ENCODE measurements around the gene EHD4.
A peak's percentile ranks its signal among the peaks of the same experiment; 100 is the strongest.

The EHD4 gene

DNA sequence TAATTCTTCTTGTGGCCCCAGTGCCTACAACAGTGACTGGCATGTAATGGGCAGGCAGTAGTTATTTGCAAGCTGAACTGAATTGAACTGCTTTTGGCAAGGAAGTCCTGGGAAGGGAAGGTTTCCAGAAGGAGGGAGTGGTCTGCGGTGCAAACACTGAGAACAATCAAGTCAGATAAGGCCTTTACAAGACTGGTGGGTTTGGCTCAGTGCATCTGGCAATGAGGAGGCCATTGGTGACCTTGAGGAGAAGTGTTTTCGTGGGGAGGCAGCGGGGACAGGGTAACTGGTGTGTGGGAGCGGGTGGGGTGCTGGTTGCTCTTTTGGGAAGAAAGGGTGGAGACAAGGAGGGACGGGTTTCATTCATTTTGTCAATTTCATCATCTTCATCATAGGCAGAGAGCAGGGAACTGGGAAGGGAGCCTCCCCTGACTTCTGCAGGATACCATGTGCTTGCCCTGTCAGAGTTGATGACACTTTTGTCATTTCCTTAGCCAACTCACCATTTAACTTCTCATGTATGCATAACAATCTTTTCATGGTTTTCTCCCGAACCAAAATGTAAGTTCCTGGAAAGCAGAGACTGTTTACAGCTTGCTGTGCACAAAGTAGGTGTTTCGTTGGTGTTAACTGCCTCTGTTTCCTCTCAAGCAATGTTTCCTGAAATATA is 8.4 kb upstream of the EHD4 start:
- no peak for DNase-seq (ENCODE audit: low read depth, low spot score)

DNA sequence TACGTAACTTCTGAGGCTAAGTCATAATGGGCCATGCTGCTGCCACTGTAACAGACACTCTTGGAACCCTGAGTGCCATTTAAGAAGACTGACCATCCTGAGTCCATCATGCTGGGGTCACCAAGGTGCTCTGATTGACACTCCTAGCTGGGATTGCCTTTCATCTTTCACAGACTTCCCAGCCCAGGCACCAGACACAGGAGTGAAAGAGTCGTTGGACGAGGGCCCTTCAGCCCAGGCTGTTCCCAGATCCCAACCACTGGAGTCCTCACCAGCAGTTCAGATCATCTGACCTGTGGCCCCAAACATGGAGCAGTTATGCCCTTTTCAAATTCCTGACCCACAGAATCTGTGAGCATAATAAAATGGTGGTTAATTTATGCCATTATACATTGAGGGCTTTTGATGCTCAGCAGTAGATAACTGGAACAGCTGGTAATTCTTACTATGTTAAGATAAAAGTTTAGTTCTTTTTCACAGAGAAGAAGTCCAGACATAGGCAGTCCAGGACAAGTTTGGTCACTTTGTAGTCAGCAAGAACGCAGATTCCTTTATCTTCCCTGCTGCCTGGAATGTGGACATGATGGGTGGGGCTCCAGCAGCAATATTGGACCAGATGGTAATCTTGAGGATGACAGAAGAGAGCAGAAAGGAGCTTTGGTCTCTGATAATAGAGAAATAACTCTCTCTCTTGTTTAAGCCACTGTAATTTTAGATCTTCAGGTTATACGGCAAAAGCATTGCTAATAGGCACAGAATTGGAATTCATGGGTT is 7.3 kb upstream of the EHD4 start:
- DNase-seq (ENCODE audit: low read depth, low spot score): no peak

DNA sequence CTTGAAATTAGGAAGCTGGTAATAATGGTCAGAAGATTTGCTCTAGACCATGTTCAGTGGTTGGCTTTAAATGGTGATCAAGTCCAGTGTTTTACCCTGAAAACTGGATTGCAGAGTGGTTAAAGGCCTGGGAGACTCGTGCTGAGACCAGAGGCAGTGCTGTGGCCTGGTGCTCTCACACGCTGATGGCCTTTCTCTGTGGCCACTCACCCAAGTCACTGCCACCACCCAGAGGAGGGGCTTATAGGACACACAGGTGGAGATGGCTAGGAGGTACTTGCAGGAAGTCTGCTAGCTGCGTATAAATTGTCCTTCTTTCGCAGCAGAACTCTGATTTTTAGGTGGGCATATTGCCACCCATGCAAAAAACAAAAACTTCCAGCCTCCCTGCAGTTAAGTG is 6.2 kb upstream of the EHD4 start:
- no peak for DNase-seq (ENCODE audit: low read depth, low spot score)

DNA sequence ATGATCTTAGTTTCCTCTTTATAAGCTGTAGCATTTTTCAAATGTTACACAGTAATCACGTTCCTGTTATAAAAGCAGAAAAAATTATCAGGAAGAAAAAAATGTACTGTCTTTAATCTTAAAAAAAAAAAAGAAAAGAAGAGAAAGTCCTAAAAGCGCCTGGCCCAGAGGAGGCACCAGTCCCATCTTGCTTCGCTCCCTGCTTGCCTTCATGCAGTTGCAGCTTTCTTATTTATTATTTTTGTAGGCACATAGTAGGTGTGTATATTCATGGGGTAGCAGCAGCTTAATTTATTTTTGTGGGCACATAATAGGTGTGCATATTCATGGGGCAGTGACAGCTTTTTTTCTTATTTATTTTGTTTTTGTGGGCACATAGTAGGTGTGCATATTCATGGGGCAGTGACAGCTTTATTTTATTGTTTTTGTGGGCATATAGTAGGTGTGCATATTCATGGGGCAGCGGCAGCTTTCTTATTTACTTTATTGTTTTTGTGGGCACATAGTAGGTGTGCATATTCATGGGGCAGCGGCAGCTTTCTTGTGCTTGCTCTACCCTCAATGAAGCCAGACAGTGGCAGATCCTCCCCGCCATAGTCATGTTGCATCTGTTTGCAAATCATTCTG is 5.5 kb upstream of the EHD4 start:
- DNase-seq (ENCODE audit: low read depth, low spot score): no peak

DNA sequence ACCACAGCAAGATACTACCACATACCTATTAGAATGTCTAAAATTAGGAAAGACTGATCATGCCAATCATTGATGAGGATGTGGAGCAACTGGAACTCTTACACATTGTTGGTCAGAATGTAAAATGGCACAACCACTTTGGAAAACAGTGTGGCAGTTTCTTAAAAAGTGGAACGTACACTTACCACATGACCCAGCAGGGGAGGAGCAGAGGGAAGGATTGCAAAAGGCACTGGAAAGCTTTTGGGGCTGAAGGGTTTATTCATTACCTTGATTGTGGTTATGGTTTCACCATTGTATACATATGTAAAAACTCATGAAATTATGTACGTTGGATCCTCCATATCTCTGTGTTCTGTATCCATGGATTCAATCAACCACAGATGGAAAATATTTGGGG is 3.3 kb upstream of the EHD4 start:
- DNase-seq (ENCODE audit: low read depth, low spot score): no peak

DNA sequence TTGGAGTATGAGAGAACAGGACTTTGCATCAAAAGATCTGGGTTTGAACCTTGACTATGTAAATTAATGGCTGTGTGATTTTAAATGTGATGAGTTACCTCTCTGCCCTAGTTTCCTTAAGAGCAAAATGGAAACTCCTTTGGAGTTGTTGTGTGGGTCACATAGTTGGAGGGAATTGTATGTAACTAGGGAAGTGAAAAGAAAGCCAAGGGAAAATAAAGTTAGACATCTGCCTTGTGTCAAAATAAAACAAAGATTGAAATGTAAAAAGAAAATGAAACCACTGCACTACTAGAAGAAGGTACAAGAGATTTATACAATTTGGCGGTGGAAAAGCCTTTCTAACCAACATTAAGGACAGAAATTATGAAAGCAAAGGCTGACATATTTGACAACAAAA is 1.7 kb upstream of the EHD4 start:
- no peak for DNase-seq (ENCODE audit: low read depth, low spot score)

DNA sequence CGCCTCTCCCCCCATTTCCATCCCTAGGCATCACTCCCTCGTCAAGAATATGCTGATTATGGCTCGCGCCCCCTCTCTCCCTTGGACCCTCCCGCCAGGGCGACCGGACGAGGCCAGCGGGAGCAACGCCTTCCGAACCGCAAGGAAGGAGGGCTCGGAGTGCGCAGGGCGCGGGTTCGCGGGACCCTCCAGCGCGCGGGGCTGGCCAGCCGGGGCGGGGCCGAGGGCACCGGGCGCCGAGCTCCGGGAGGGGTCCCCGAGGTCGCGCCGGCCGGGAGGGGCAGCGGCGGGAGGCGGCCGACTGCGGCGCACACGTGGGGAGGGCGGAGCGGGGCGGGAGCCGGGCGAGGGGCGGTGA is 483 bp downstream of the EHD4 start:
- DNase-seq (ENCODE audit: low read depth, low spot score): no peak

DNA sequence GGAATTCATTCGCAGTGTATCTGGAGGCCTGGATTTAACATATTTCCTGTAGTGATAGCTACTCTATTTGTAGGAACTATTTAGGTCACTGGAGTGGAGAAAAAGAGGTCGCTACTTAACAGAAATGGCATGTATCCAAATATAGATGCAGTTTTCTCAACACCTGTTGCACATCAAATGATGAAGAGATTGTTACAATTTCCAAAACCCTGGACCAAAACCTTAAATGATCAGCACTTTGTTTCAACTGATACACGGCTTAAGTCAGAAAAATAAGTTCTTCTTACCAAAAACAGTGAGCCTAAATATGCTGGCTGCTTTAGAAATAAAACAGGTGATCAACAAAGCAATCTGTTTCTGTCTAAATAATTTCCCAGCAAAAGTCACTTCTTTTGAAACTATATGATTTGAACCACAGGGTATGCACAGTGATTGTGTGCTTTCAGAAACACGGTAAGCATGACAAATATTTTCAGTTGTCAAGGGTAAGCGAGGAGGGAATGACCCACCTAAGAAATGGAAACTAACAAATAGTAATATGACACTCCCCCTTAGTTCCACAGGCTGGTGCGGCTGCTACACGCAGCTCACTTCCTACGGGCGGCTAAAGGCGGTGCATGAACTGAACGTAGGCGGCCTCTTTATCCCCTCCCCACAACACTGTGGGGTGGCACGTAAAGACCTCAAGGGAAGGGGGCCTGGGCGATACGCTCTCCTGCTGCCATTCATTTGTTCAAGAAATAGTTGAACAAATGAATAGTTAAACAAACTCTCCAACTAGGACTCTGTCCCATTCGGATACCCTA is 1.1 kb downstream of the EHD4 start:
- DNase-seq (ENCODE audit: low read depth, low spot score): peak; percentile 47

DNA sequence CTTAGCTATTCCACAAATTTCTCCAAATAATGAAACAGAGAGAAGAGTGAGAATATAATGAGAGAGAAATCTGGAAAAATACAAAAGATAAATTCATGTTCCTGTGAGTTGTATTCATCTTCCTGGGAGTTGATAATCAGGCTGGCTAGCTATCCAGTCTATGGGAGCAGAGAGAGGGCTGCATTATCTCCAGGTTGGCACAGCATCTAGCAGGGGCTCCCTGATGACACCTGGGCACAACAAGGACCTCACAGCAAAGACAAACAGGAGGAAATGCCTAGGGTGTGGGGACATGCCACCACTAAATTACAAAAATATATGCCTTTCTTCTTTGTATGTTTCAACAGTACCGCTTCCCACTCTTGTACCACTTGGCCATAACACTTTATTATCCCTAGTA is 1.9 kb downstream of the EHD4 start:
- DNase-seq (ENCODE audit: low read depth, low spot score): no peak

DNA sequence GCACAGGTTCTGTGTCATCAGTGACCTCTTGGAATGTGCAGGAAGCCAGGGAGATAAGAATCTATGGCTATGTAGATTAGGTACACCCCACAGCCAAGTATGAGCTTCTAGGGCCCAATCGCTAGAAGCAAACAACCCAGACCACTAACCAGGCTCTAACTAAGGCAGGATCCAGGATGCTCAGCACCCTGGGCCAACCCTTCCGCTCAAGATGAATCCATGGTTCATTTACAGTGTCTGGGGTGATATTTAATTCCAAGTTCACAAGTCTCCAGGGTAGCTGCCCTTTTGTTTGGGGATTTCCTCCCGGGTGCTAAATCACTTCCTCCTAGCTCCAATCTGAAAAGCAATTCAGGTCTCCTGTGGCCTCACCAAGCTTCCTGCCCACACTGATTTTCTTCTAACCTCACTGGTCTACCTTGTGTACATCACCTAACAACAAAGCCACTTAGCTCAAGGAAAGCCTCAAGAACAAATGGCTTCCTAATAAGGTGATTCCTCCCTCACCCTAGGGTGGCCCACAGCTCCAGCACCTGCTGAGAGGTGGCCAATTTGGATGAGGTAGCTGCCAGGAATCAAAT is 2.4 kb downstream of the EHD4 start:
- DNase-seq (ENCODE audit: low read depth, low spot score): no peak

DNA sequence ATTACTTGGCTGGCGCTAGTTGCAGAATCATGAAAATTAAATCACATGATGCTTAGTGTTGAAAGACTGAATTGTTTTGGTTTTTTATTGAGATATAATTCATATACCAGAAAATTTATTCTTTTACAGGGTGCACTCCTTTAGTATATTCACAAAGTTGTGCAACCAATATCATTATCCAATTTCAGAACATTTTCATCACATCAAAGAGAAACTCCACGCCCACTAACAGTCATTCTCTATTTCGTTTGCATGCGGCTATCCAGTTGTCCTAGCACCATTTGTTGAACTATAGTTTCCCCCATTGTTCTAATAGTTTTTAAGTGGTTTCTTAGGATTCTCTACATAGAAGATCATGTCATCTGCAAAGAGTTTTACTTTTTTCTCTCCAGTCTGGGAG is 3.7 kb downstream of the EHD4 start:
- DNase-seq (ENCODE audit: low read depth, low spot score): no peak

DNA sequence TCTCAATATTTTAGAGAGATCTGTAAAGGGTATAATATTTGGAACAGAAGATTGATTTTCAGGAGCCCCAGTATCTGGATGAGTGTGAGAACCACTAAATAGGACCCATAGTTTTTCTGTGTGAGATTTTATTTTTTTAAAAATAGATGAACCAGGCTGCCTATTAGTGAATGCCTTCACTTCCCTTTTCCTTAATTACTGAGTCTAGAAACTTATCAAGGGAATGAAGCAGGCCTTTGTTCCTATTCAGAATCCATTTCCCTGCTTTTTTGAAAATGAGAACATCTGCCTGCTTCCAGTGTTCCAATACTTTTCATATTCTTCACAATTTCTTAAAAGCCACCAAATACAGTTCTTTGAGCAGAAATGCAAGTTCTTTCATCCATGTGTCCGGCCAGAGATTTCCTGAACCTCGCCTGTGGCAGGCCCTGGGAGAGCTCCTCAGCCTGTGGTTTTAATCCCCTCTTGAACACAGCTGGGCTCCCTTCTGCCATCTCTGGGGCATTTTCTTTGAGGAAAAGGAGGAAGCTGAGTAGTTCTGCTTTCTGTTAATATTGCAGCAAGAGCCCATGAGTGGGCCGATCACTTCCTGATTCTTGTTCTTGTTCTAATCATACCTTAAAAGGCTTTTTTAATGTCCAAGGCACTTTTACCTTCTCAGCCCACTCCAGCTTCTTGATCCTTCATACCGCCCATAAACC is 4.7 kb downstream of the EHD4 start:
- DNase-seq (ENCODE audit: low read depth, low spot score): no peak

DNA sequence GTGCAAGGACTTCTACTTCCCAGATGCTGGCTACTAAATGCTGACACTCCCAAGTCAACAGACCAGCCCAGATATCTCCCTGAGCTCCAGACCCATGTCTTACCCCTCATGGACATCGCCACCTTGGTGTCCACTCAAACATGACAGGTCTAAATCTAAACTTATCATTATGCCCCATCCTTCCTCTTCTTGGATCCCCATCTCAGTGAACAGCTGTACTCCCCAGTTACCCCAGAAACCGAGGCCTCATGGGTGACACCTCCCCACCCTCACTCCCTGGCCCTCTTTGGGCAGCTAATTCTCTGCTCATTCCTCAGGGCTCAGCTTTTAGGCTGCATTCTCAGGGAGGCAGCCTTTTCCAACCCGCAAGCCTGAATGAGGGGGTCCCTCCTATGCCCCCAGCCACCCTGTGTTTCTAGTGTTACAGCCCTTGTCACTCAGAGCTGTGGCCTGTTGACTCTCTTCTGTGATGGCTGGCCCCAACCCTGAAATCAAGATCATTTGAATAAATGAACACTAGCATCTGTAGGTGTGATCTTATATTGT is 5.4 kb downstream of the EHD4 start:
- DNase-seq (ENCODE audit: low read depth, low spot score): no peak

DNA sequence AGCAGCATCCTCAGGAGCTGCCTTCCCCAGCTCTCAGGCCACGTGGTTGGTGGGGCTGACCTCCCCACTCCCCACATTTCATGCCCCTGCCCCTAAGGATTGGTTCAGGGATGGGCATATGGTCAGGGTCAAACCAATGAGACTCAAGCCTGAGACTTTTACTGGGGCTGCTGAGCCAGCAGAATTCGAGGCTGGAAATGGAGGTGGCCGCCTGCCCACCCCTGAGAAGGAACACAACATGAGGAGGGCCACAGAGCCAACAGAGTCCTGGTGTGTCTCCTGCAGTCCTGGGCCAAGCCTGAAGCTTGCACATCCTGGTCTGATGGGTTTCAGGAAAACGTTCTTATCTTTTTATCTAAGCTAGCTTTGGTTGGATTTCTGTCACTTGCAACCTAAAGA is 5.9 kb downstream of the EHD4 start:
- DNase-seq (ENCODE audit: low read depth, low spot score): no peak

DNA sequence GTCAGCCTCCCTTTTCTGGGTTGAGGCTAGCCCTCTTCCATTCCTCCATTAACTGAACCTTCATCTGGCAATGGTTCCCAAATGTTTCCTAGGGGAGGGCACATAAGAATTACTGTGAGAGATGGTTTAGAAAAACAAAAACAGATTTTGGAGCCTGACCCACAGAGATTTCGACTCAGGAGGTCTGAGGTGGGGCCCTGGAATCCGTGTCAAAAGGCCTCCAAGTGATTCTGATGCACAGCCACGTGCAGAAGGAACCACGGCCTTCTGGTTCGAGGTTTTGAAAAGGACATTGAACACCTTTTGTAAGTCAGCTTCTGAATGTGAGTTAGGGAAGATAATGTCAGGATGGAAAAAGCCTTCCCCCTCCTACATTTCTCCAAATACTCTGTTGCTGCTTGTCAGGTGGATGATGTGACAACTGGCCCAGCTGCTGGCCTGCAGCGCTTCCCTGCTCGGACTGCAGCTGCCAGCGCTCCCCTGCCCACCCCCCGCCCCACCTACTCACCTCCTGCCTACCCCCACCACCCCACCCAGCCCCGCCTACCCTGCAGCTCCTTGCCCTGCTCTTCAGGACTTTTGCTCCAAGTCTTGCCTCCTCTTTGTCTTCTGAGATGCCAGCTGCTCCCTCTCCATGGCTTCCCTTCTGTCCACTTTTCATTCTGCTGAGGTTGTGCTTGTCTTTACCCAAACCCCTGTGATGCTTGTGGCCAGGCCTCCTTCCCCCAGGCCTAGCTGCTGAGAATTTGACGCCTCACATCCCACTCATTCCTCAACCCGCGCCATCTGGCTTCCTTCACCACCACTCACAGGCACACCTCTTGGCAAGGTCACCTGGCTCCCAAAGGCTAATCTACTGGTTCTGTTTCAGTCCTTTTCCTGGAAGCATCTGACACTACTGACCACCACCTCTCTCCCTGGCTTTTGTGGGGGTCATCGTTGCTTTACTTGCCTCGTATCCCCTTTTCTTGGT is 6.6 kb downstream of the EHD4 start:
- DNase-seq (ENCODE audit: low read depth, low spot score): no peak

DNA sequence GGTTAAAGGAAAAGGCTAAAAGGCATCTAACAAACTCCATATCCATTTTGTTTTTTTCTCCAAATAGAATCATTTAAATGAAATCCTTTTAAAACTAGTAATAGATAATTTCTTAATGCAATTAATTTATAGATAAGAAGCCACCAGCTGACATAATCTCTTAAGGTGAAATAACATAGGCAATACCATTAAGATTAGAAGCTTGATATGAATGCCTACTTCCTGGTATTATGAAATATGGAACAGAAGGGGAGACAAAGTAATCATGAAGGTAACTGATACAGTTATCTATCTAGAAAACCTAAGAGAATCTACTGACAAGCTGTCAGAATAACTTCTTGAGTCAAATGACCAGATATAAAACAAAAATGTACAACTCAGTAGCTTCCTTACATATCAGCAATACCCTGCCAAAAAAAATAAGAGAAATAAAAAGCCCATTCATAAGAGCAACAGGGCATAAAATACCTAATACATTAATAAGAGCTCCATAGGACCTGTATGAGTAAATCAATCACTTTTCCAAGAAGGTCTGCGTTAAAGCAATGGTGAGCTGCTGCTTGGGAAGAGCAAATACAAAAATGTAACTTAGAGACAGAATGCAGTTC is 10.7 kb downstream of the EHD4 start:
- no peak for DNase-seq (ENCODE audit: low read depth, low spot score)

DNA sequence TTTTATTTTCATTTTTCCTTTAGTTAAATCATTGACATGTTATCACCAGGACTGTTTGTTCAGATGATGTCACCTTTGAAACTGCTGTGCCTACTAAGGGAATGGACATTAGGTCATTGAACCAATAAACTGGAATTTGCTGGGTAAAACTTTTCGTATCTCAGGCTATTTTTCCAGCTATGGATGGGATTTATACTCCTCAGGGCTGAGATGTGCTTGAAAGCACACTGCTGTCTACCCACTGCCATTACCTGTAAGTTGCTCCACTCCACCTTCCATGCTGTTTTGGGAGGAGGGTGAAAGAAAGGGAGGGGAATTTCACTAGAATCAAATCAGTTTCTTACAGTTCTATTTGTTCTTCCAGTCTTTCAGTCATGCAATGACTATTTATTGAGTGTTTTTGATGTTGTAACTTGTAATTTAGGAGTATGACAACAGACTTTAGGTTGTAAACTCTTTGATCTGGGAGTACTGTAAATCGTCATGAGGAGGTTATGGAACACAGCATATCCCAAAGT is 11.3 kb downstream of the EHD4 start:
- DNase-seq (ENCODE audit: low read depth, low spot score): no peak

DNA sequence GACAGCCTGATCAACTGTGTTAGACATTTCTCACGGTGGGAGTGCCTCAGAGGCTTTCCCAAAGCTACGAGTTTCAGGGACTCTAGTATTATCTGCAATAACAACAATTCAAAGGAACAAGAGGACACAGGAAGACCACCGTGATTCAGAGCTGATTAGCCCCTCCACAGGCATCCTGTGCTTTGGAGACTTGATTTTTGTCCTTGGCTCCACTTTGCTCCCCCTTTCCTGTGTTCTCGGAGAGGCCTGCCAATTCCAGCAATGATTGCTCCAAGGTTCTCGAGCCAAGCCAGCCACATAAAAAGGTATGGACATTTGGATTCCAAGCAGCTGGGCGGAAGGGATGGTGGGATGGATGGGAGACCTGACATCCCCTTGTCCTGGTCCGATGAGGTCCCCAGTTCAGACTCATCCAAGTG is 14.3 kb downstream of the EHD4 start:
- no peak for DNase-seq (ENCODE audit: low read depth, low spot score)
